WTC11 (cell line): Measurements from ENCODE around the gene IQCC.

Source experiments
- ARID4B ChIP-seq: sonication (generic); formaldehyde crosslinking; IDR thresholded peaks from 2 replicates; pipeline ENCODE4 v1.8.0; 2023; ENCODE audit warnings: missing genetic modification reagents, mild to moderate bottlenecking, borderline replicate concordance
- CTCF ChIP-seq: fragments of 200-600 bp; IDR thresholded peaks from 2 replicates; pipeline ENCODE4 v1.8.0; 2022; ENCODE audit warnings: antibody characterized with exemption
- ETV6 ChIP-seq: sonication (generic); formaldehyde crosslinking; IDR thresholded peaks from 2 replicates; pipeline ENCODE4 v1.8.1; 2022; ENCODE audit warnings: mild to moderate bottlenecking, missing genetic modification reagents
- SP1 ChIP-seq: sonication (generic); formaldehyde crosslinking; conservative IDR thresholded peaks from 2 replicates; pipeline ENCODE4 v1.8.1; 2022; ENCODE audit warnings: missing genetic modification reagents
- TEAD1 ChIP-seq: sonication (generic); formaldehyde crosslinking; IDR thresholded peaks from 2 replicates; pipeline ENCODE4 v1.8.0; 2022; ENCODE audit warnings: mild to moderate bottlenecking, missing genetic modification reagents
- TEAD4 ChIP-seq: sonication (generic); formaldehyde crosslinking; IDR thresholded peaks from 2 replicates; pipeline ENCODE4 v1.8.0; 2022; ENCODE audit warnings: mild to moderate bottlenecking, missing genetic modification reagents
- USF2 ChIP-seq: sonication (generic); formaldehyde crosslinking; IDR thresholded peaks from 2 replicates; pipeline ENCODE4 v1.8.1; 2023; ENCODE audit warnings: mild to moderate bottlenecking, missing genetic modification reagents, moderate library complexity
- ZNF263 ChIP-seq: sonication (generic); formaldehyde crosslinking; IDR thresholded peaks from 2 replicates; pipeline ENCODE4 v1.8.1; 2022; ENCODE audit warnings: low read depth, mild to moderate bottlenecking, moderate library complexity, missing genetic modification reagents

- TF ChIP-seq TEAD1 (CRISPR knock-in tag) = no peak
- no peak for TF ChIP-seq SP1 (CRISPR knock-in tag)
- TF ChIP-seq CTCF = no peak
- TF ChIP-seq ETV6 (CRISPR knock-in tag) = no peak
- no peak for TF ChIP-seq ARID4B (CRISPR knock-in tag)
- no peak for TF ChIP-seq ZNF263 (CRISPR knock-in tag)
- TF ChIP-seq USF2 (CRISPR knock-in tag) = no peak
- no peak for TF ChIP-seq TEAD4 (CRISPR knock-in tag)
Measured at GRCh38 chr1:32216566-32216965, 11.1 kb downstream of the IQCC start.
